Astrocyte (in vitro differentiated cells and primary cell): ENCODE measurements around the gene MYADM.

ENCODE experiments used
- EZH2 ChIP-seq: IDR thresholded peaks from 2 replicates; pipeline ENCODE4 v1.6.1; 2012; ENCODE audit warnings: mild to moderate bottlenecking, low read length, inconsistent platforms; ENCODE audit not compliant: insufficient read depth
- TF ChIP-seq, protein P1 (sequence below): IDR thresholded peaks from 2 replicates; pipeline ENCODE4 v1.5.1; 2011; ENCODE audit warnings: low read depth, mild to moderate bottlenecking, inconsistent platforms, low read length, moderate library complexity; ENCODE audit not compliant: insufficient read depth

DNA sequence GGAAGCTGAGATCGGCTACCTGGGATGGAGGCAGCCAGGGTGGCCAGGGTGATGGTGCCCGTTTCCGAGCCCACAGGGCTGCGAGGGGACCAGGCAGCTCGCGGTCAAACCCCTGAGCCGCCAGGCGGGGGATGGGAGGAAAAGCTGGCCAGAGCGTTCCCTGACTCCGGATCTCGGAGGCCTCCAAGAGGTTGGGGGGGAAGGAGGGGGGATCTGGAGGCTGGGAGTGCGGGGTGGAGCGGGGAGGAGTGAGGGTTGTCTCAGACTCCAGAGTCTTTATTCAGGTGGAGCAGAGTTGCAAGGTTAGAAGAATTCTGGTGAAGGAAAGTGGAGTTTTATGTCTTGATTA lies 42.5 kb downstream of the MYADM start:
- TF ChIP-seq, protein P1, sequence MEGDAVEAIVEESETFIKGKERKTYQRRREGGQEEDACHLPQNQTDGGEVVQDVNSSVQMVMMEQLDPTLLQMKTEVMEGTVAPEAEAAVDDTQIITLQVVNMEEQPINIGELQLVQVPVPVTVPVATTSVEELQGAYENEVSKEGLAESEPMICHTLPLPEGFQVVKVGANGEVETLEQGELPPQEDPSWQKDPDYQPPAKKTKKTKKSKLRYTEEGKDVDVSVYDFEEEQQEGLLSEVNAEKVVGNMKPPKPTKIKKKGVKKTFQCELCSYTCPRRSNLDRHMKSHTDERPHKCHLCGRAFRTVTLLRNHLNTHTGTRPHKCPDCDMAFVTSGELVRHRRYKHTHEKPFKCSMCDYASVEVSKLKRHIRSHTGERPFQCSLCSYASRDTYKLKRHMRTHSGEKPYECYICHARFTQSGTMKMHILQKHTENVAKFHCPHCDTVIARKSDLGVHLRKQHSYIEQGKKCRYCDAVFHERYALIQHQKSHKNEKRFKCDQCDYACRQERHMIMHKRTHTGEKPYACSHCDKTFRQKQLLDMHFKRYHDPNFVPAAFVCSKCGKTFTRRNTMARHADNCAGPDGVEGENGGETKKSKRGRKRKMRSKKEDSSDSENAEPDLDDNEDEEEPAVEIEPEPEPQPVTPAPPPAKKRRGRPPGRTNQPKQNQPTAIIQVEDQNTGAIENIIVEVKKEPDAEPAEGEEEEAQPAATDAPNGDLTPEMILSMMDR, result no peak
- TF ChIP-seq EZH2, result peak; percentile 60
